ENCODE results near the gene ZNF728.
"Not testable (repeated sequence)": the region's sequence is repeated elsewhere in the genome, so short reads cannot be mapped to it uniquely, and the experiment has no call there.

The ZNF728 gene

DNA sequence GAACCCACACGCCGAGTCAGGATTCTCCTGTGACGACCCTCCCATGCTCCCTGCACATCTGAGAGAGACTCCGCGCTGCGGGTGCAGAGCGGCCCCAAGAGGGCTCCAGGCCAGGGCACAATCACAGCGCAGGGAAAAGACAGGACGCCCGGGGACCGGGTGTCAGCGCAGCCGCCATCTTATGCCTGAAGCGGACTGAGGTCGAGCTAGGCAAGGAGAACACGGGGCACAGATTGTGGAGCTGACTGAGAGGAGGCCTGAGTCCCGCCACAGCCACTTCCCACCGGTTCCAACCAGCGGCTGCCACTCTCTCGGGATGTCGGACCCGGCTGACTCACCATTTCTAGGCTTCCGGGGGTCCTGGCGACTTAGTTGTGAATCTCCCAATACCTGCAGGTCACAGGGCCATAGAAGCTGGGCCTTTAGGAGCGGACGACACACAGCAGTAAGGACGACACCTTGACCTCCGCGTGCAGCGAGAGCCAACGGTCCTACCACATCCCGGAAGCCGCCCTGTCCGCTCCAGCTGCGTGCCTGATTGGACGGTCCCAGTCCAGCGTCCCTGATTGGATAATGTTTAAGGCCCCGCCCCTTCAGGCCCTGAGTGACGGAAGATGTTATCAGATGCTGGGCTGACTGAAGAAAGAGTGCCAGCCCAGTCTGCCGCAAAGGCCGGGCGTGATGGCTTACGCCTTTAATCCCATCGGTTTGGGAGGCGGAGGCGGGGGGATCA lies at the start of gene ZNF728:
Gene ZNF728 (minus strand): TSS at position 487 of the 733 bp plus-strand sequence. CDS start 146 bp downstream, at position 341.
- no peak for DNase-seq (ENCODE audit: low read depth)

DNA sequence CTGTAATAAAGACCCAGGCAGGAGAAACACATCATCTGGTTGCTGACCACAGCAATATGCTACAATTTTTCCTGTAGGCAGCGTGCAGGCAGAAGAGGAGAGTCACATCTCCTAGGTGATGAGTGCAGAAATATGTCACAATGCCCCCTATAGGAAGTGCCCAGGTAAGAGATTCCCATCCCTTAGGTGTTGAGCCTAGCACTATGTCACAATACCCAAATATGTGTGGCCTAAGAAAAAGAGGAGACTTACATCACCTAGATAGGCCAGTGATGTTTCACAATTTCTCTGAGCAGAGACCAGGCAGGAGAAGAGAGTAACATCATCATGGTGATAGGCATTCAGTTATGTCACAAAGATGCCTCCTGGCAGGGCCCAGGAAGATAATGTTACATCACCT lies 49.4 kb upstream of the ZNF728 start:
- DNase-seq (ENCODE audit: low read depth) = no peak

DNA sequence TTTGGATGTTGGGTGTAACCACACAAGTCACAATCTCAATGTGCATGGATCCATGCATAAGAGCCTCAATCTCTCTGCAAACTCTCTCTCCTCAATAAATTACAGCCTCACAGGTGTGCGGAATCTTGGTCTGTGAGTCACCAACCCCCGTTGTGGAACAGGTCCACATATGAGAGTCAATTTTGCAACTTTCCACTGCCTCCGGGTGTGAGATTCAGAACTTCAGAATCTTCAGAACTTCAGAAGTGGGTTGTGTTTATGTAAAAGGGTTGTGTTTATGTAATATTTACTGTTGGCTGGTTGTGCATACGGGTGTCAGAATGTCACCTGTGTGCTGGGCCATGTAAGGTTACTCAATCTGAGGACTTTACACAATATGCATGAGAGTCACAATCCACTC lies 46.3 kb upstream of the ZNF728 start:
- DNase-seq (ENCODE audit: low read depth) = no peak

DNA sequence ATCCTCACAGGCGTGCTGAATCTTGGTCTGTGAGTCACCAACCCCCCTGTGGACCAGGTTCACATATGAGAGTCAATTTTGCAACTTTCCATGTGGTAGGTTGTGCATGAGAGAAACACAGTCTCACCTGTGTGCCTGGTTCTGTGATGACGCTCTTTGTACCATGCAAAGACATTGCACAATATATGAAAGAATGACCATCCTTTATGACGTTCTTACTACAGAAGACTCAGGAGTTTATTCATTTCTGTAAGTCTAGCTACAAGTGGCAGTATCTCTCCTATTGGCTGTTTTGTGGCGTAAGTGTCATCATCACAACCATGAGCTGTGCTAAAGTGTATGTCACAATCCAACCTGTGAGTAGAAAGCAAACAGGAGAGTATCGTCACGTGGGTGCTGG lies 43.8 kb upstream of the ZNF728 start:
- DNase-seq (ENCODE audit: low read depth) = no peak

DNA sequence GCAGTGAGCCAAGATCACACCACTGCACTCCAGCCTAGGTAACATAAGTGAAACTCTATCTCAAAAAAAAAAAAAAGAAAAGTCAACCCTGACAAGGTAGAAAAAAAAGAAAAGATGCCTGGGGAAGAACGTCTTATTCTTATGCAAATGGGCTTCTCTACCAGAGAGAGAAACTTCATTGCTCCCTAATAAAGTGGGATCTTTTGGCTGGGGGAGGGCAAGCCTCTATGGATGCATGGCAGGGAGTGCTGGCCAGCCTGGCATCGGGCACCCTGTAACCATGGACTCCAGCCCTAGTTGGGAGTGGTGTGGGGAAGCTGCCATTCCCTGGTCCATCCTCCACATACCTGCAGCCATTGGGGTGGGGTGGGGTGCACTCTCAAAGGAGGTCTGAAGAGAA lies 30.7 kb upstream of the ZNF728 start:
- DNase-seq (ENCODE audit: low read depth) = no peak

DNA sequence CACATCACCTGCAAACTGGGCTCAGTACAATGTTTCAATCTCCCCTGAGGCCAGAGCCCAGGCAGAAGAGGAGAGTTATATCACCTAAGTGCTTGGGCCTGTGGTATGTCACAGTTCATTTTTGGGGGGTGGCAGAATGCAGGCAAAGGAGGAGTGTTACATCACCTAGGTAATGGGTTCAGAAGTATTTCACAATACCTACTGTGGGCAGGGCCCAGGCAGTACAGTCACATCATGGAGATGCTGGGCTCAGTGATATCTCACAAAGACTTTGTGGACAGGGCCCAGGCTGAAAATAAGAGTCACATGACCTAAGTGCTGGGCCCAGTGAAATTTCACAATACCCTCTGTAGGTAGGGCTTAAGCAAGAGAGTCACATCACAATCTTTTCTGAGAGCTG lies 12.7 kb upstream of the ZNF728 start:
- no peak for DNase-seq (ENCODE audit: low read depth)

DNA sequence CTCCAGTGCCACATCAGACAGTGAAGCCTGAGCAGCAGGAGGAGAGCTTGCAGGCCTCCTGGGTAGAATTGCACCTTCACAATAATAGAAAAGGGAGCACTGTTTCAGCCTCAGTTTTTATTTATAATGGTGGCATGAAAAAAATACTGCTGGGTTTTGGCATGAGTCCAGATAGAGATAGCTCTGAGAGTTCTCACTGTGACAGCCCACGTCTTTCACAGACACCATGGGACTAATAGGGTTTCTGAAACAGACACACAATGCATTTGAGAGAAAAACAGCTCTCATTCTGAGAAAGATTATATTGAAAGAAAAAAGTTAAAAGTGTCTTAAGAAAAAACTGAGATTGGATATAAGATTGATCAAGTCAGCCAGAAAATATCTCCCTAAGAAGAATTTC lies 8.0 kb downstream of the ZNF728 start:
- DNase-seq (ENCODE audit: low read depth) = not testable (repeated sequence)

DNA sequence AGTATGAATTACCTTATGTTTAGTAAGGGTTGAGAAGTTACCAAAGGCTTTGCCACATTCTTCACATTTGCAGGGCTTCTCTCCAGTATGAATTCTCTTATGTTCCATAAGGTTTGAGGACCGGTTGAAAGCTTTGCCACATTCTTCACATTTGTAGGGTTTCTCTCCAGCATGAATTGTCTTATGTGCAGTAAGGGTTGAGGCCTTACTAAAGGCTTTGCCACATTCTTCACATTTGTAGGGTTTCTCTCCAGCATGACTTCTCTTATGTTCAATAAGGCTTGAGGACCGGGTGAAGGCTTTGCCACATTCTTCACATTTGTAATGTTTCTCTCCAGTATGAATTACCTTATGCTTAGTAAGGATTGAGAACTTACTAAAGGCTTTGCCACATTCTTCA lies 26.7 kb downstream of the ZNF728 start:
- DNase-seq (ENCODE audit: low read depth) = no peak

DNA sequence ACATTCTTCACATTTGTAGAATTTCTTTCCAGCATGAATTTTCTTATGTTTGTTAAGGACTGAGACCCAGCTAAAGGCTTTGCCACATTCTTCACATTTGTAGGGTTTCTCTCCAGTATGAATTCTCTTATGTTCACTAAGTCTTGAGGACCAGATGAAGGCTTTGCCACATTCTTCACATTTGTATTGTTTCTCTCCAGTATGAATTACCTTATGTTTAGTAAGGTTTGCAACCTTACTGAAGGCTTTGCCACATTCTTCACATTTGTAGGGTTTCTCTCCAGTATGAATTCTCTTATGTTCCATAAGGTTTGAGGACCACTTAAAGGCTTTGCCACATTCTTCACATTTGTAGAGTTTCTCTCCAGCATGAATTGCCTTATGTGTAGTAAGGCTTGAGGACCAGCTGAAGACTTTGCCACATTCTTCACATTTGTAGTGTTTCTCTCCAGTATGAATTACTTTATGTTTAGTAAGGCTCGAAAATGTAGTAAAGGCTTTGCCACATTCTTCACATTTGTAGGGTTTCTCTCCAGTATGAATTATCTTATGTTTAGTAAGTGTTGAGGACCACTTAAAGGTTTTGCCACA lies 27.3 kb downstream of the ZNF728 start:
- not testable (repeated sequence) for DNase-seq (ENCODE audit: low read depth)

DNA sequence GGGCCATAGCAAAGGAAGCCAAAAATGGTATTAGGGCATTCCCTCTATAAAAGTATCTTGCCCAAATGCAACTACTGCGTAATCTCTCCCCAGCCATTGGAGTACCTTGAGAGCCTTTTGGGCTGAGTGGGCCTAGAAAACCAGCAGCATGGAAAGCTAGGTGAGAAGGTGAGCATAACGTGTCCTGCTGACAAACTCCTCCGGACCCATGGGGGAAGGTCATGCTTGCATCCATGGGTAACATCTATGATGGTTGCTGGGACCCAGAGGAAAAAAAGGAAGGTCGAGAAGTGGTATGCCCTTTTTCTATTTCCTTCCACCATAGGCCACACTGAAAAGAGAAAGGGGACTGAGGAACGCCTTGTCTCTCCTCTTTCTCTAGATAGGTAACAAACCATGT lies 57.4 kb downstream of the ZNF728 start:
- no peak for DNase-seq (ENCODE audit: low read depth)

DNA sequence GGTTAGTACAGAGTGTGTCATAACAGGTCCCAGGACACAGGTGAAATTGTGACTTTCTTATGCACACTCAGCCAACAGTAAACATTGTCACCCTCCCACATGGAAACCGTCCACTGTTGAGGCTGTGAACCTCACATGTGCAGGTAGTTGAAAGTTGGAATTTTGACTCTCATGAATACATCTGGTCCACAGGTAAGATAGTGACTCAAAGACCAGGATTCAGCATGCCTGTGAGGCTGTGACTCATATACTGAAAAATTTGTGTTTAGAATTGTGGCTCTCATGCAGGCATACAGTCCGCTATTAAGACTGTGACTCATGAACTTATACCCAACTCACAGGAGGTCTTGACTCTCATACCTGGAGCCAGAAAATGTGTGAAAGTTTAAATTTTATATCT lies 67.8 kb downstream of the ZNF728 start:
- no peak for DNase-seq (ENCODE audit: low read depth)

DNA sequence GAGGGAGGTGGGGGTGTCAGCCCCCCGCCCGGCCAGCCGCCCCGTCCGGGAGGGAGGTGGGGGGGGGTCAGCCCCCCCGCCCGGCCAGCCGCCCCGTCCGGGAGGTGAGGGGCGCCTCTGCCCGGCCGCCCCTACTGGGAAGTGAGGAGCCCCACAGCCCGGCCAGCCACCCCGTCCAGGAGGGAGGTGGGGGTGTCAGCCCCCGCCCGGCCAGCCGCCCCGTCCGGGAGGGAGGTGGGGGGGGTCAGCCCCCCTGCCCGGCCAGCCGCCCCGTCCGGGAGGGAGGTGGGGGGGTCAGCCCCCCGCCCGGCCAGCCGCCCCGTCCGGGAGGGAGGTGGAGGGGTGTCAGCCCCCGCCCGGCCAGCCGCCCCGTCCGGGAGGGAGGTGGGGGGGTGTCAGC lies 75.4 kb downstream of the ZNF728 start:
- not testable (repeated sequence) for DNase-seq (ENCODE audit: low read depth)

DNA sequence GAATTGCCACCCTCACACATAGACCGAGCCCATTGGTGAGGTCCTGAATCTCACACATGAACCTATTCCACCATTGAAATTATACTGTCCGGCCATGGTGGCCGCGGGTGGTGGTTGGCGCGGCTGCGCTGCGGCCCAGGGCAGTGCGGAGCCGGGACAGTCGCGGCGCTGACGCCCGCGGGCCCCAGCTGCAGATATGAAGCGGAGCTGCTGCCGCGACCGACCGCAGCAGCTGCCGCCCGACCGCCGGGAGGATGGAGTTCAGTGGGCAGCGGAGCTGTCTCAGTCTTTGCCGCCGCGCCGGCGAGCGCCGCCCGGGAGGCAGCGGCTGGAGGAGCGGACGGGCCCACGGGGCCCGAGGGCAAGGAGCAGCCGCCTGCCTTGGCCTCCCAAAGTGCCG lies 77.8 kb downstream of the ZNF728 start:
- not testable (repeated sequence) for DNase-seq (ENCODE audit: low read depth)

Measured in GM04503 (cell line).